Kidney (tissue), 14 donors: ENCODE data around the gene RSPO1. TPM values are rescaled to one million over a fixed set of nuclear protein-coding genes. Genes with fewer than 3 reads are reported as not detected.

Experiments used
- DNase-seq, 5 donors: peaks; one replicate each; pipeline ENCODE4 v3.0.0-alpha.2; 2013 to 2020
- FAIRE-seq: peaks from 2 replicates; lab custom pipeline; 2012; peaks lifted over from hg19 to GRCh38; lab: Jason Lieb, UNC
- H3K27ac ChIP-seq, 2 donors: one replicate each; pipeline ENCODE4 v1.7.0; 2013; ENCODE audit warnings: low read depth in 2 of 2, low read length in 2 of 2, inconsistent platforms in 1 of 2
- H3K27me3 ChIP-seq: one replicate; pipeline ENCODE4 v1.7.1; 2013; ENCODE audit warnings: low read length, inconsistent platforms; ENCODE audit not compliant: control insufficient read depth, insufficient read depth
- H3K36me3 ChIP-seq, 3 donors: one replicate each; pipeline versions ENCODE4 v1.7.0 to v1.7.1; 2013; ENCODE audit warnings: low read length in 3 of 3, control low read depth in 1 of 3, inconsistent platforms in 1 of 3; ENCODE audit not compliant: insufficient read depth in 3 of 3, control insufficient read depth in 2 of 3
- H3K4me1 ChIP-seq, 3 donors: one replicate each; pipeline versions ENCODE4 v1.7.0 to v1.7.1; 2013; ENCODE audit warnings: low read length in 3 of 3, inconsistent platforms in 1 of 3, low read depth in 1 of 3; ENCODE audit not compliant: control insufficient read depth in 2 of 3, insufficient read depth in 2 of 3
- H3K4me3 ChIP-seq, 3 donors: one replicate each; pipeline versions ENCODE4 v1.7.0 to v1.8.1; 2013; ENCODE audit warnings: low read length in 3 of 3, control low read depth in 1 of 3, inconsistent platforms in 1 of 3
- H3K9ac ChIP-seq, 3 donors: one replicate each; pipeline versions ENCODE4 v1.7.0 to v1.7.1; 2013; ENCODE audit warnings: low read length in 3 of 3, control low read depth in 1 of 3, inconsistent platforms in 1 of 3
- H3K9me3 ChIP-seq, 3 donors: one replicate each; pipeline versions ENCODE4 v1.7.0 to v1.7.1; 2013; ENCODE audit warnings: low read length in 3 of 3, control low read depth in 1 of 3, inconsistent platforms in 1 of 3; ENCODE audit not compliant: control insufficient read depth in 2 of 3, insufficient read depth in 1 of 3
- intact Hi-C: fragments of 100-400 bp; cut with DNase I; formaldehyde crosslinking; loops from one replicate; pipeline ENCODE4 v1.11.1; 2022
- polyA plus RNA-seq: library from polyadenylated mRNA; stranded (reverse); fragments of 350-450 nt; fragmentation: Illumina TruSeq; extraction: RNeasy Lipid Tissue Mini Kit (QIAGEN cat#74804); gene quantifications from one replicate; pipeline ENCODE4 v1.2.3, GENCODE V29; 2014; ENCODE audit warnings: low read depth, low replicate concordance; ENCODE audit not compliant: insufficient read depth
- total RNA-seq: library from RNA; stranded (reverse); fragmentation: NEBNext Ultra II Directional; extraction: Animal tissue kit (Norgen Biotek cat#: 25700); gene quantifications from one replicate; pipeline ENCODE4 v1.2.1, GENCODE V29; 2021
- TF ChIP-seq, protein P1 (sequence below): IDR thresholded peaks from 3 replicates; pipeline ENCODE4 v1.5.1; 2012; ENCODE audit warnings: mild to moderate bottlenecking, moderate library complexity, borderline replicate concordance; ENCODE audit not compliant: insufficient read depth; ENCODE audit errors: extremely low read depth
- donor health status: control.
- donor health status: control.
- donor health status: control.
- donor health status: control.
- donor health status: control.
- donor health status: DM: yes; HTN: yes; CAD: no.
- donor health status: Normal renal cell carcinoma (clear cell type).

RSPO1 gene
- total and polyA plus RNA-seq, 2 donors from 2014 or later = 0.19 to 0.26 TPM

DNA sequence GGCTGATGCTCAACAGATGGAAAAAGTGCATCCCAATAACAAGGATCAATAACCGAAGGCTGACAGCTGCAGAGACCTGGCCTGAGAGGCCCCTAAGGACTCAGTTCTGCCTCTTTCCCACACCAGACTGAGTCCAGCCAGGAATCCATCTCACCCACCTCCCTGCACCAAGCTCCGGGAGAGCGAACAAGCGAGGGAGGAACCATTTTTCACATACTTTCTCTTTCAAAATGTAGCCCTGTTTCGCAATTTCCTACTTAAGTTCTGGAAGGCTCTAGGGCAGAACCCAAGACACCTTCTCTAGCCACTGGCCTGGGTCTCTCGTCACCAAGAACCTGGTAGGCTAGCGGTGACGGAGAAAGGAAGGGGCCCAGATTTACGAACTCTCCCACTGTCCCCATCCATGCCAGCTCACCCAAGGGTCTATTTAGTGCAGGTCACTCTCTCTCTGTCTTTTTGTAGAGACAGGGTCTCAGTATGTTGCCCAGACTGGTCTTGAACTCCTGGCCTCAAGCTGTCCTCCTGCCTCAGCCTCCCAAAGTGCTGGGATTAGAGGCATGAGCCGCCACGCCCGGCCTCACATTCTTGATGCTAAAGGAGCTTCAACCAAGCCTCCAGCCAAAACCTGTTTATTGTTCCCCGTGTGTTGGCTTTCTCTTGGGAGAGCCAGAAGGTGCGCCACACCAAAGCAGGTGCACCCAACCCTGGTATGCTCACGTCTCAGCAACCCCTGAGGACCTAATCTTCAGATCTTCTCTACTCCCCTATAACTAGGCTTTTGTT lies 28.0 kb downstream of the RSPO1 start:
- Histone ChIP-seq H3K9me3 (no peaks in the 10 kb centered on the region), H3K9ac (no peak overlapping the region), H3K27ac (no peak overlapping the region), H3K4me1 (no peaks in the 10 kb centered on the region), H3K36me3 (no peaks in the 10 kb centered on the region), H3K27me3 (no peaks in the 10 kb centered on the region), H3K4me3 (no peak overlapping the region)
- TF ChIP-seq, protein P1, sequence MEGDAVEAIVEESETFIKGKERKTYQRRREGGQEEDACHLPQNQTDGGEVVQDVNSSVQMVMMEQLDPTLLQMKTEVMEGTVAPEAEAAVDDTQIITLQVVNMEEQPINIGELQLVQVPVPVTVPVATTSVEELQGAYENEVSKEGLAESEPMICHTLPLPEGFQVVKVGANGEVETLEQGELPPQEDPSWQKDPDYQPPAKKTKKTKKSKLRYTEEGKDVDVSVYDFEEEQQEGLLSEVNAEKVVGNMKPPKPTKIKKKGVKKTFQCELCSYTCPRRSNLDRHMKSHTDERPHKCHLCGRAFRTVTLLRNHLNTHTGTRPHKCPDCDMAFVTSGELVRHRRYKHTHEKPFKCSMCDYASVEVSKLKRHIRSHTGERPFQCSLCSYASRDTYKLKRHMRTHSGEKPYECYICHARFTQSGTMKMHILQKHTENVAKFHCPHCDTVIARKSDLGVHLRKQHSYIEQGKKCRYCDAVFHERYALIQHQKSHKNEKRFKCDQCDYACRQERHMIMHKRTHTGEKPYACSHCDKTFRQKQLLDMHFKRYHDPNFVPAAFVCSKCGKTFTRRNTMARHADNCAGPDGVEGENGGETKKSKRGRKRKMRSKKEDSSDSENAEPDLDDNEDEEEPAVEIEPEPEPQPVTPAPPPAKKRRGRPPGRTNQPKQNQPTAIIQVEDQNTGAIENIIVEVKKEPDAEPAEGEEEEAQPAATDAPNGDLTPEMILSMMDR = no peak
- DNase-seq (no peak), FAIRE-seq (no peak)
- intact Hi-C loops = no loop called here

DNA sequence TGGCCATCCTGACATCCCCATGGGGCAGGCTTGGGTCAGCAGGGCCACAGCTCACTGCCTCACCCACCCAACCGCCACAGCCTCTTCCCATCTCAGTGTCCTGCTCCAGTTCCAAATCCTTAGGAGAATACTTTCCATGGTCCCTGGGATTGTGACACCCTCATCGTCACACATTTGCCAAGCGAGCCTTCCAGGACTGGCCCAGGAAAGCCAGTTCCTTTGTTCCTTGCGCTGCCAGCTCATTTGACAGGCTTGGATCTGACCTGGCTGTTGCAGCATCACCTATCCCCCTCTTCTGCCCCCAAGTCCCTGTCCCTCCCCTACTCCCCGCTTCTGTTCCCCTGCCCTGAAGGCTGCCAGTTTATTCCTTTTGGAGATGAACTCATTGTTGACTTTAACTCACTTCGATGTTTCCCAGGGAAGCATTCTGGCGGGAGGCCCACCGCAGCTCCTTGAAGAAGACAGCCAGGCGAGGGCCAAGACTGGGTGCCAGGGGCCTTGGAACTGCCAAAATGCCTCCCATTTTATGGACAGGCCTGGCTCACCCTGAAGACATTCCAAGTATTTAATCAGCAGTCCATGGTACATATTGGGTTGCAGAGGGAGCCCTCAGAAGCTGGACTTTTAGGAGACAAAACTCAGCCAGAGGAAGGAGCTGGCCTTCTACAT lies 28.8 kb downstream of the RSPO1 start:
- no peaks in the 10 kb centered on the region for H3K36me3 ChIP-seq
- no peak for DNase-seq
- intact Hi-C loops = no loop called here
- H3K27ac ChIP-seq = no peak overlapping the region
- no peak overlapping the region for H3K4me3 ChIP-seq
- TF ChIP-seq, protein P1 = no peak
- no peaks in the 10 kb centered on the region for H3K27me3 ChIP-seq
- FAIRE-seq = no peak
- no peak overlapping the region for H3K9ac ChIP-seq
- H3K4me1 ChIP-seq = no peaks in the 10 kb centered on the region
- no peaks in the 10 kb centered on the region for H3K9me3 ChIP-seq

DNA sequence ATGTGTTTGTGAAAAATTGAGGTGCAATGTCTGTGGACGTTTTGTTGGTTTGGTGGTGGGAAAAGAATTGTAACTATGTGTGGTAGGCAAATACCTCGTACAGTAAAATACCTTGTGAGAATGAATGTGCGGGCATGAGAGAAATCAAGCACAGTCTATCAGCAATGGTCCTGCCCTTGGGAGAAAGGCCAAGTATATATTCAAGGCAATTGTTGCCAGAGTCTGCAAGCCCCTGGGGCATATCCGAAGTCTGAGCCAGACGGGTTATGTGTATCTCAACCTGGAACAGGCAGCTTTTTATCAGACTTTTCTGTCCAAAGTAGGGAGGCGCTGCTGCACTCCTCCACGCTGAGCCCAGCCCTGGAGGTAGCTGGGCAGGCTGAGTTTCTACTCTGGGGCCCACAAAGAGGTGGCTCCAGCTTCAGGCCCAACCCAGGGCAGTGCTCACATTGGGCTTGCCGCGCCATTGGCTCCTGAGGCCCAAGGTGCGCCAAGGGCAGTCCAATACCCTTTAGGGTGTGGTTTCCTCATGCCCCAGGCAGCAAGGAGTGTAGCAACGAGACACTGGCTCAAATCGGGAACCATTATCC lies 29.5 kb downstream of the RSPO1 start:
- H3K36me3 ChIP-seq = no peaks in the 10 kb centered on the region
- TF ChIP-seq, protein P1 = no peak
- intact Hi-C loops = no loop called here
- H3K9me3 ChIP-seq = no peaks in the 10 kb centered on the region
- H3K4me3 ChIP-seq = no peak overlapping the region
- H3K27me3 ChIP-seq = no peaks in the 10 kb centered on the region
- H3K4me1 ChIP-seq = no peaks in the 10 kb centered on the region
- no peak overlapping the region for H3K27ac ChIP-seq
- H3K9ac ChIP-seq = no peak overlapping the region
- no peak for FAIRE-seq
- no peak for DNase-seq
